ENCODE measurements around the gene RNASEL. TPM values are rescaled to one million over a fixed set of nuclear protein-coding genes. Genes with fewer than 3 reads are reported as not detected.

RNASEL gene
- total RNA-seq, 1 donor from 2014 or later: 7.4 TPM

- no peak for DNase-seq
These were observed 11.8 kb upstream of the RNASEL start for GRCh38 chr1:182600745-182601415.

DNA sequence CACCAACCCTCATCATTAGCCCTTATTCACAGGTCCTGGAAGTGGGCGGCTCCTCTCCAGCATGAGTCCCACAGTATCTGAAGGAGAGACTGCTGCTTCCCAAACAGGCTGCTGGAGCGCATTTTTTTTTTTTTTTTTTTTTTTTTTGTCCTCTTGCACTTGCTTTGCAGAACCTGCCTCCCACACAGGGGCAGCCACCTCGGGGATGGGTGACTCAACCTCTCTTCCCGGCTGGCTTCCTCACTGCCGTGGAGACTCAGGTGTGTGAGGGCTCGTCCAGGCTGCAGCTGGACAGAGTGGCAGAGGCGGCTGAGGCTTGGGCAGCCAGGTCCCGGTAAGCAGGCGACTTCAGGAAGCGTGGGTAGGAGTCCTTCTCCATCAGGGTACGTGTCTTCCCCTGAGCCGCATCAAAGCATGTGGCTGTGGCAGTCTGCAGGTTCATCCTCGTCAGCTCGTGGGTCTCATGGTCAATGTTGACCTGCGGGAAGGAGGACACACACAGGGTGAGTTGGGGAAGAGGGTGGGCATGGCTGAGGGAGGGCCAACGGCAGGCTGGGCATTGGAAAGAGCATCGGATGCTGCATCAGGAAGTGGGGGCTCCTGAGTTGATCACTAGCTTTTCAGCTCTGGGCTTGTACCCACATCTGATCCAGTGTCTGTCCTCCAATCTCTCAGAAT is 11.1 kb upstream of the RNASEL start:
- no peak for DNase-seq

DNA sequence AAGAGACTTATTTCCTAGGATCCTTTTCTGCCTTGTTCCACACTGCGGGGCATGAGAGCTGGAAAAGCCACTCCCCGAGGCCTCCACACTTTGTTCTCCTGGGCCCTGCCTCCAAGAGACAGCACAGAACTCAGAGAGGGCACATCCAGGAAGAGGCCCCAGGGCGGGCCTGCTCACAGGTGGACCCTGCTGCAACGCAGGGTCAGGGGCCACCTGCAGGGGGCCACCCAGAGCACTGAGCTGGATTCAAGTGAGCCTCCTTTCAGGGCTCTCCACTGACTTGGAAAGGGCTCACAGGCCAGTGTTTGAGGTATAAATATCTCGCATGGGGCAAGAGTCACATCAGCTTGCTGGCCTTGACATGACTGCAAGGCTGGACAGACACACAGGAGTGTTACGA is 10.3 kb upstream of the RNASEL start:
- DNase-seq: no peak

DNA sequence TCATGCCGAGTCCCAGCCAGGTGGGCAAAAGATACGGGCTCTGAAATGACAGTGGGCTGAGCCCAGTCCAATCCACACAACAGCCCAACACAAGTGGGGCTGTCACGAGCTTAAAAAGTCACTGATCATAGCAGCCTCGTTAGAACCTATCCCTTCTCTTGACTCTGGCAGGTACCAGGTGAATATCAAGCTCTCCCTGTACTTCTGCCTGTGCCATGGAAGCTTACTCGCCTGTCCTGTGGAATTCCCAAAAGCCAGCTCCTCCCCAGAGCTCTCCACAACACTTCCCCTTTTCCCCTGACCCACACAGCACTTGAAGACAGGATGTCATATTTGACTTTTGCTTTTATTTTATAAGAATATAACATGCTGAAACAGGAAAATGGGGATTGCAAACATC is 9.2 kb upstream of the RNASEL start:
- DNase-seq: no peak

- DNase-seq: no peak
These were observed 7.9 kb upstream of the RNASEL start for GRCh38 chr1:182596934-182597333.

DNA sequence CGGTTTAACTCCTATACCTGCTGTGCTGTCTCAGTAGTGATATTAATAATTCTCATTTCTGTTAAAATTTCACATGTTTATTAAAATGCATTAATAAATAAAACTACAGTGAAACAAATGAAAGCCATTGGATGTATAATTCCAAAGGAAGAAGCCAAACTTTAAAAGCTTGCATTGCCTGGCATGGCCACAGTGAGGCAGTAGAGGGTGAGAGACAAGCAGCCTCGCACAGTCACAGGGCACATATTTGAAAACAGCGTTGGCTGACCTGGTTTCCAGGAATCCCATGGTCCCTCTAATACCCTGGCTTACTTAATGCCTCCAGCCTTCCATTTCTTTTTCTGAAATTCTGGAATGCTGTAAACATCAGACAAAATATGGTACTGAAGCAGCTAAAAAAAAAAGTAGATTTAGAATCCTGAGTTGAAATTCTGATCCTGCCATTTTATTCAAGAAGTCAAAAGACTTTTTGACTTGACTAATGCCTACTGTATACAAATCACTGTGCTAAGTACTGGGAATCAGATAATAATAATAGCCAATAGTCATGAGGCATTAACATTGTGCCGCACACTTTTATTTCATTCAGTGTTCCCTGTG is 6.7 kb upstream of the RNASEL start:
- DNase-seq: peak; percentile 77

- no peak for DNase-seq
These were observed 875 bp upstream of the RNASEL start for GRCh38 chr1:182589931-182590330.

- no peak for DNase-seq
These were observed 464 bp upstream of the RNASEL start for GRCh38 chr1:182589520-182589919.

DNA sequence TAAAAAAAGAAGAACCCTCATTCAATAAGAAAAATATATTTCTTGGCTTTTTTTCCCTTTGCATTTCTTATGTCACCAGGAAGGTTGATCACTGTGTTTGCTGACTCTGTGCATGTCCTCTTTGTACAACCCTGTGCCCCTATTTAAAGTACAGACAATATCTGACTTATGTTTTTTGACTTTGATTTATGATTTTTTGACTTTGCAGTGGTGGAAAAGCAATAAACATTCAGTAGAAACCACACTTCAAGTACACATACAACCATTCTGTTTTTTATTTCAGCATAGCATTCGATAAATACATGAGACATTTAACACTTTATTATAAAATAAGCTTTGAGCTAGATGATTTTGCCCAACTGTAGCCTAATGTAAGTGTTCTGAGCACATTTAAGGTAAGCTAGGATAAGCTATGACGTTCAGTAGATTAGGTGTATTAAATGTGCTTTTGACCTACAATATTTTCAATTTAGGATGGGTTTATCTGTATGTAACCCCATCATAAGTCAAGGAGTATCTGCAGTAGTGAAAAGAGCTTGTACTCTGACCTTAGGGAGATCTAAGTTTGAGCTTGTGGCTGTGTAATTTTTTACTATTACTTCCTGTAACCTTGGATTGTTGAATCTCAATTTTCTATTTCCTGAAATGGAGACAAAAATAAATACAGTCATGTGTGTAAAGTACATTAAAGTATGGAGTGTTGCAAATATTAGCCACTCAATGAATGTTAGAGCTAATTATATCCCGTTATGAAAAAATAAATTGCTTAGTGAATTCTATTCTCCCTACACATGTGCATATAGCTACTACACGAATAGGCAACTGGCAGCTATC is 1.2 kb downstream of the RNASEL start:
- no peak for DNase-seq

GRCh38 chr1:182587093-182587492 is 2.0 kb downstream of the RNASEL start:
- no peak for DNase-seq

- no peak for DNase-seq
These were observed 2.7 kb downstream of the RNASEL start for GRCh38 chr1:182586380-182586779.

DNA sequence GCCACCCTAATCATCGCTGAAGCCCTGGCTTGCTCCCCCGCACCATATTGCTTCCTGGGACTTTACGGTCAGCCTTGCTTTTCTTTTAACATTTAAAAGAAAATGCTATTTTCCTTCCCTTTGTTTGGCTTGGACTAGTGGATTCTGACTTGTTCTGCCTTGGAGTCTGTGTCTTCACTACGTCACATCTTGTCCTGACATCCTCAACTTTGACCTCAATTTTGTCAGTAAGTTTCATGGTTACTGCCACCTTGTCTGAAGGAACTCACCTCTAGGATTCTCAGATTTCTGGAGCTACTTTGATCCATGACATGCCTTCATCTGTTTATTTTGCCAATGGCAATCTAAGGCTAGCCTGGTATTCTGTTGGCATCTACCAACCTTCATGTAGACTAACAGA is 4.3 kb downstream of the RNASEL start:
- no peak for DNase-seq

- no peak for DNase-seq
These were observed 8.3 kb downstream of the RNASEL start for GRCh38 chr1:182580736-182581135.

GRCh38 chr1:182575540-182576149 is 13.4 kb downstream of the RNASEL start:
- DNase-seq: no peak

DNA sequence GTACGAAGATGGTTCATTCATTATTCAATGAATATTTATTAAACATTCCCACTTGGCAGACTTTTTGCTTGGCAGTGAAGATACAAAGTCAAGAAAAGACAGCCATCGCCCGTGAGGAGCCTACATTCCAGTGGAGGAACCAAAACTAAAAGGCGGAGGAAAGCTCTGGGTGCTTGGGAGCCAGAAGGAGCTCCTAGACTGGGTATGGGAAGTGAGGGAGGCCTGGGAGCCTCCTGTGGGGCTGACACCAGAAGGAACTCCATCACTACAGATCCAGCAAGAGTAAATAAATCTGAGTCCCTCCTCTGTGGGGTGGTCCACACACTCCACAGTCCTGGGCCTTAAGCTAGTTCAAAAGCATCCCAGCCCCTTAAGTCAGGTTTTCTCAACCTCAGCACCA is 14.9 kb downstream of the RNASEL start:
- no peak for DNase-seq

- no peak for DNase-seq
These were observed 18.5 kb downstream of the RNASEL start for GRCh38 chr1:182570611-182570970.

- no peak for DNase-seq
These were observed 19.0 kb downstream of the RNASEL start for GRCh38 chr1:182569939-182570610.

- no peak for DNase-seq
These were observed 20.3 kb downstream of the RNASEL start for GRCh38 chr1:182568647-182569284.

DNA sequence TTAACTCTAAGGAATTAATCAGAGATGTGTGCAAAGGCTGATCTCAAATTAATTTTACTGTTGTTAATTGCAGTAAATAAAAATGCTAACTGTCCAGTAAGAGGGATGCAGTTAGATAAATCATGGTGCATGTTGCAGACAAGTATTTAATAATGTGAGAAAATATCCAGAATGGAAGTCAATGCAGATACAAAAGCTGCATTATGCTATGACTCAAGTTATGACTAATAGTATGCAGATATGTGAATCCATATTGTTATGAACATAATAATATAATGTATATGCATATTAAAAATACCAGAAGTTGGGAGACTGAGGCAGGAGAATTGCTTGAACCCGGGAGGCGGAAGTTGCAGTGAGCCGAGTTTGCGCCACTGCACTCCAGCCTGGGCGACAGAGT is 21.4 kb downstream of the RNASEL start:
- DNase-seq: no peak

GRCh38 chr1:182565537-182565936 is 23.5 kb downstream of the RNASEL start:
- DNase-seq: no peak

DNA sequence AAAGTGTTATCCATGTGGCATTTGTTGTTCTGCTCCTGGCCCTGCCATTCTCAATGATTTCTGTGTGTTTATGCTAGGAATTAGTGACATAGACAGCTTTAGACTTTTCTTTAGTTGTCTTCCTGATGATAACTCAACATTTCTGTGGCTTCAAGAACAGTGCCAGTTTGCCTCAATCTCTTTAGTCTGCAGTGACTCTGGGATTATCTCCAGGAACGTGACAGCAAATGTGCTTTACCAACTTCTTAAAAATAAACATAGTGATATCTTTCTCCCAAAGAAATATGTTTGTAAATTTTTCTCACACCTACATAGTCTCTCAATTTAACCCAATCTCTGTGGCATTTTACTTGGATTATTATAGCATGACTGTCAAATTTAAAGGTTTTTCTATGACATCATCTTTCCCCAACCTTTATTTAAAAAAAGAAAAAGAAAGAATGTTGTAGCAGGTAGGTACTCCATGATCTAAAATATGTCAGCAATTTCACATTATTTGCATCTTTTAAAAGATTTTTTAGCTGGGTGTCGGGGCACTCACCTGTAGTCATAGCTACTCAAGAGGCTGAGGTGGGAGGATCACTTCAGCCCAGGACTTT is 24.6 kb downstream of the RNASEL start:
- DNase-seq: no peak

Data from tongue (tissue), 2 donors.